ENCODE measurements around the gene ALK.

DNA sequence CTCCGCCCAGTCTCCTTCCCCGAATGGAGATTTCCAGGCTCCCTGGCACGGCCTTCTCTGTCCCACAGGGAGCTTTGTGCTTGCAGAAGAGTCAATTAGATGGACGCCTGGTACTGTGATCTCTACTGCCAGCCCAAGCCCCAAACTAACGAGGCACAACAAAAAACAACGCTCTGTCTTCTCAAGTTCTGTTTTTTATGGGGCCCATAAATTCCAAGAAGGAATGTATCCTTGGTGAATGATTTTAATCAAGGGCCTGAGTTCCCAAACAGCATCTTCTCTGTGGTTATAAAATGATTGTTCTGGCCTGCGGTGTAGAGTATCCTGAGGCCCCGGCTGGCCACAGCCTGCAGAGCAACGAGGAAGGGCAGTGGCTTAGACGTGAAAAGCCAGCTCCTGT lies 586.7 kb downstream of the ALK start:
- TF ChIP-seq, protein P1, sequence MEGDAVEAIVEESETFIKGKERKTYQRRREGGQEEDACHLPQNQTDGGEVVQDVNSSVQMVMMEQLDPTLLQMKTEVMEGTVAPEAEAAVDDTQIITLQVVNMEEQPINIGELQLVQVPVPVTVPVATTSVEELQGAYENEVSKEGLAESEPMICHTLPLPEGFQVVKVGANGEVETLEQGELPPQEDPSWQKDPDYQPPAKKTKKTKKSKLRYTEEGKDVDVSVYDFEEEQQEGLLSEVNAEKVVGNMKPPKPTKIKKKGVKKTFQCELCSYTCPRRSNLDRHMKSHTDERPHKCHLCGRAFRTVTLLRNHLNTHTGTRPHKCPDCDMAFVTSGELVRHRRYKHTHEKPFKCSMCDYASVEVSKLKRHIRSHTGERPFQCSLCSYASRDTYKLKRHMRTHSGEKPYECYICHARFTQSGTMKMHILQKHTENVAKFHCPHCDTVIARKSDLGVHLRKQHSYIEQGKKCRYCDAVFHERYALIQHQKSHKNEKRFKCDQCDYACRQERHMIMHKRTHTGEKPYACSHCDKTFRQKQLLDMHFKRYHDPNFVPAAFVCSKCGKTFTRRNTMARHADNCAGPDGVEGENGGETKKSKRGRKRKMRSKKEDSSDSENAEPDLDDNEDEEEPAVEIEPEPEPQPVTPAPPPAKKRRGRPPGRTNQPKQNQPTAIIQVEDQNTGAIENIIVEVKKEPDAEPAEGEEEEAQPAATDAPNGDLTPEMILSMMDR (IDR thresholded peaks at IDR 0.05), result no peak
- TF ChIP-seq POLR2A (IDR thresholded peaks at IDR 0.05), result no peak

All from thyroid gland (tissue), 4 donors.